Measurements from ENCODE around the gene POM121L12. TPM values are rescaled to one million over a fixed set of nuclear protein-coding genes. Genes with fewer than 3 reads are reported as not detected.

Gene POM121L12
- total RNA-seq, 3 donors from 2014 or later, result not detected

- DNase-seq (ENCODE audit: low spot score in 2 of 2), result no peak
- H3K27me3 ChIP-seq, result no peaks in the 10 kb centered on the region
- intact Hi-C loops (cut with DNase I; ENCODE audit: low total_unique reads), result no loop called here
- no peak overlapping the region for H3K27ac ChIP-seq
- no peaks in the 10 kb centered on the region for H3K9me3 ChIP-seq
- no peak overlapping the region for H3K4me3 ChIP-seq
- no peak for TF ChIP-seq POLR2AphosphoS5 (IDR thresholded peaks at IDR 0.05)
- TF ChIP-seq CTCF (IDR thresholded peaks at IDR 0.05), result no peak
- TF ChIP-seq POLR2A (IDR thresholded peaks at IDR 0.05), result no peak
- no peaks in the 10 kb centered on the region for H3K36me3 ChIP-seq
- H3K4me1 ChIP-seq, result no peaks in the 10 kb centered on the region
Observed at GRCh38 chr7:53002389-53002788, 33.0 kb upstream of the POM121L12 start.

- Histone ChIP-seq H3K9me3 (peaks cover 0 to 5% of the 10 kb centered on the region in 2 donors), H3K27ac (no peak overlapping the region), H3K36me3 (no peaks in the 10 kb centered on the region), H3K4me3 (no peak overlapping the region), H3K4me1 (no peaks in the 10 kb centered on the region), H3K27me3 (no peaks in the 10 kb centered on the region)
- no peak for DNase-seq (ENCODE audit: low spot score in 2 of 2)
- TF ChIP-seq POLR2A (IDR thresholded peaks at IDR 0.05) (no peak), POLR2AphosphoS5 (IDR thresholded peaks at IDR 0.05) (no peak), CTCF (IDR thresholded peaks at IDR 0.05) (no peak)
- intact Hi-C loops (cut with DNase I; ENCODE audit: low total_unique reads), result no loop called here
Observed at GRCh38 chr7:53003653-53004445, 31.6 kb upstream of the POM121L12 start.

GRCh38 chr7:53013925-53014324 is 21.5 kb upstream of the POM121L12 start:
- DNase-seq (ENCODE audit: low spot score in 2 of 2), result no peak
- no peak overlapping the region for H3K4me3 ChIP-seq
- H3K36me3 ChIP-seq, result no peaks in the 10 kb centered on the region
- no peak overlapping the region for H3K27ac ChIP-seq
- intact Hi-C loops (cut with DNase I; ENCODE audit: low total_unique reads), result no loop called here
- peaks cover 0 to 4% of the 10 kb centered on the region in 2 donors for H3K9me3 ChIP-seq
- no peaks in the 10 kb centered on the region for H3K27me3 ChIP-seq
- TF ChIP-seq CTCF (IDR thresholded peaks at IDR 0.05), result no peak
- TF ChIP-seq POLR2AphosphoS5 (IDR thresholded peaks at IDR 0.05), result no peak
- no peak for TF ChIP-seq POLR2A (IDR thresholded peaks at IDR 0.05)
- no peaks in the 10 kb centered on the region for H3K4me1 ChIP-seq

- Histone ChIP-seq H3K4me3 (no peak overlapping the region), H3K4me1 (no peaks in the 10 kb centered on the region), H3K27me3 (no peaks in the 10 kb centered on the region), H3K9me3 (peaks cover 0 to 4% of the 10 kb centered on the region in 2 donors), H3K36me3 (no peaks in the 10 kb centered on the region), H3K27ac (no peak overlapping the region)
- TF ChIP-seq POLR2A (IDR thresholded peaks at IDR 0.05) (no peak), CTCF (IDR thresholded peaks at IDR 0.05) (no peak), POLR2AphosphoS5 (IDR thresholded peaks at IDR 0.05) (no peak)
- no peak for DNase-seq (ENCODE audit: low spot score in 2 of 2)
- intact Hi-C loops (cut with DNase I; ENCODE audit: low total_unique reads), result no loop called here
Observed at GRCh38 chr7:53015463-53015862, 20.0 kb upstream of the POM121L12 start.

- no peaks in the 10 kb centered on the region for H3K4me1 ChIP-seq
- no peaks in the 10 kb centered on the region for H3K27me3 ChIP-seq
- H3K36me3 ChIP-seq, result no peaks in the 10 kb centered on the region
- H3K27ac ChIP-seq, result no peak overlapping the region
- intact Hi-C loops (cut with DNase I; ENCODE audit: low total_unique reads), result no loop called here
- H3K9me3 ChIP-seq, result no peaks in the 10 kb centered on the region
- TF ChIP-seq CTCF (IDR thresholded peaks at IDR 0.05) (no peak), POLR2A (IDR thresholded peaks at IDR 0.05) (no peak)
- no peak overlapping the region for H3K4me3 ChIP-seq
- no peak for DNase-seq (ENCODE audit: low spot score in 2 of 2)
Observed at GRCh38 chr7:53022893-53023292, 12.5 kb upstream of the POM121L12 start.

Data from breast epithelium (tissue), 4 donors.